ENCODE measurements around the gene PPP1R3F. TPM values are rescaled to one million over a fixed set of nuclear protein-coding genes. Genes with fewer than 3 reads are reported as not detected.

Gene PPP1R3F
- total RNA-seq, 4 donors from 2014 or later: 4.2 to 10.7 (median 8.0) TPM

DNA sequence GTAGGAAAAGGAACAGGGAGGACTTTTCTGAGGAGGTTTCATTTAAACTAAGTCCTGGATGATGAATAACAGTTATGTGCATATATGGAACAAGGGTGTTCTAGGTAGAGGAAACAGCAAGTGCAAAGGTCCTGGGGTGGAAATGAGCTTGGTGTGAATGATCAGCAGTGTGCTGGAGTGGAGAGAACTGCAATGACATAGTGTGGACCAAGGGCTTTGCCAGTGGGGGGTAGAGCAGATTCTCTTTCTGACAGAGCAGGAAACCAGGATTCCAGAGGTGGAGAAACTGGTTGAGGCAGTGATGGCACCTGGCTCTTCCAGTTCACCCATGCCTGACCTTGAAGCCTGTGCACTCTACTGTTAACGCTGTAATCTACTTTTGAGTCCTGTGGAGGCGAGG, 1.7 kb downstream of the PPP1R3F start:
- TF ChIP-seq POLR2A (IDR thresholded peaks at IDR 0.05): no peak
- TF ChIP-seq, protein P1, sequence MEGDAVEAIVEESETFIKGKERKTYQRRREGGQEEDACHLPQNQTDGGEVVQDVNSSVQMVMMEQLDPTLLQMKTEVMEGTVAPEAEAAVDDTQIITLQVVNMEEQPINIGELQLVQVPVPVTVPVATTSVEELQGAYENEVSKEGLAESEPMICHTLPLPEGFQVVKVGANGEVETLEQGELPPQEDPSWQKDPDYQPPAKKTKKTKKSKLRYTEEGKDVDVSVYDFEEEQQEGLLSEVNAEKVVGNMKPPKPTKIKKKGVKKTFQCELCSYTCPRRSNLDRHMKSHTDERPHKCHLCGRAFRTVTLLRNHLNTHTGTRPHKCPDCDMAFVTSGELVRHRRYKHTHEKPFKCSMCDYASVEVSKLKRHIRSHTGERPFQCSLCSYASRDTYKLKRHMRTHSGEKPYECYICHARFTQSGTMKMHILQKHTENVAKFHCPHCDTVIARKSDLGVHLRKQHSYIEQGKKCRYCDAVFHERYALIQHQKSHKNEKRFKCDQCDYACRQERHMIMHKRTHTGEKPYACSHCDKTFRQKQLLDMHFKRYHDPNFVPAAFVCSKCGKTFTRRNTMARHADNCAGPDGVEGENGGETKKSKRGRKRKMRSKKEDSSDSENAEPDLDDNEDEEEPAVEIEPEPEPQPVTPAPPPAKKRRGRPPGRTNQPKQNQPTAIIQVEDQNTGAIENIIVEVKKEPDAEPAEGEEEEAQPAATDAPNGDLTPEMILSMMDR (IDR thresholded peaks at IDR 0.05): no peak
- WGBS, 2 donors: 56% methylated on average over 2 of the region's 2 CpGs; no CpG with 5 or more reads in 1 of the 2 donors
- intact Hi-C loops (cut with DNase I): no loop called here
- Histone ChIP-seq H3K27me3 (no peaks in the 10 kb centered on the region), H3K4me3 (peak overlapping the region in 3 of 4 donors; percentile 58 to 81 (median 76)), H3K27ac (peak overlapping the region; percentile 55 to 96 (median 92)), H3K9me3 (no peaks in the 10 kb centered on the region), H3K4me1 (peaks cover 18 to 53% (median 25%) of the 10 kb centered on the region in 3 donors), H3K36me3 (peaks cover 0 to 10% (median 0%) of the 10 kb centered on the region in 3 donors)
- no peak for DNase-seq

DNA sequence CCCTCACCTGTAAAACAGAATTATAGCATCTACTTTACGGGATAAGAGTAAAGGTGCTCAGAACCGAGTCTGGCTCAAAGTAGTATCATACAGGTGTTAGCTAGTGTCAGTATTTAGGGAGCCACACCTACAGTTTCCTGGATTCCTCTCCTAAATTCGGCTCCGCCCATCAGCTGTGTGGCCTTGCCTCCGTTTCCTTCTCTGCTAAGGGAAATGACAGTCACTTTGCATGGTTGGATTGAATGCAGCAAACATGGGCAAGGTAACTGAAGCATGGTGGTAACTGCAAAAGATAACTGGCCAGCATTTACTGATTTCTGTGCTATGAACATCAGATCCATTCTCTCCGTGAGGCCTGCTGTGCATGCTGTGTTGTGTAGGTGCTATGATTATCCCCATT, 2.8 kb downstream of the PPP1R3F start:
- Histone ChIP-seq H3K9me3 (no peaks in the 10 kb centered on the region), H3K27me3 (no peaks in the 10 kb centered on the region), H3K4me1 (peaks cover 18 to 64% (median 30%) of the 10 kb centered on the region in 3 donors), H3K4me3 (peak overlapping the region in 1 of 4 donors; percentile 18), H3K27ac (peak overlapping the region in 3 of 4 donors; percentile 67 to 96 (median 90)), H3K36me3 (peaks cover 0 to 10% (median 0%) of the 10 kb centered on the region in 3 donors)
- TF ChIP-seq, protein P1 (IDR thresholded peaks at IDR 0.05): no peak
- no peak for TF ChIP-seq POLR2A (IDR thresholded peaks at IDR 0.05)
- no peak for DNase-seq
- intact Hi-C loops (cut with DNase I): no loop called here
- WGBS, 2 donors: 44% methylated on average over 6 of the region's 6 CpGs; no CpG with 5 or more reads in 1 of the 2 donors

DNA sequence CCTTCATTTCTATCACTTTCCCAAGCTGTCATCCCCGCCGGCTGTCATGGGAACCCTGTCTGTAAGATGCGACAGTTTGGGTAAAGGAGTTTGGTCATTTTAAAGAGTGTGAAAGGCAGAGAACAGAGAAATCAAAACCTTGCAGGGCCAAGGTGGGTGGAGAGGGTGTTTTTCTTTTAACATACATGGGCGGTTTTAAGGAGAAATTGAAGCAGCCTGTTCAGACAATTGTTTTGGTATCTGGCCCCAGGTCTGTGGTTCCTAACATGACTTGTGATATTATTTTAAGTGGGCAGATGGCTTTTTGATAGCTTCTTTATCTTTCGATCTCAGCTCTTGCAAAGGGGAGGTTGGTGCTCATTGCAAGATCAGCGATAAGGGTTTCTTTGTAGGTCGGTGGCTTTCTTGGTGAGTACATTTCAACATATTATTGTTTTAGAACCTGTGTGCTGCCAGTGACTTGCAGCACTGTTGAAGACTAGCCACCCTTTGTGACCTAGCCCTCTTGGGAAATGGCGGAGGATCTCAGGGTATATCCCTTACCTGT, 3.7 kb downstream of the PPP1R3F start:
- Histone ChIP-seq H3K27ac (no peak overlapping the region), H3K9me3 (no peaks in the 10 kb centered on the region), H3K36me3 (peaks cover 0 to 10% (median 0%) of the 10 kb centered on the region in 3 donors), H3K4me1 (peaks cover 18 to 67% (median 29%) of the 10 kb centered on the region in 3 donors), H3K4me3 (no peak overlapping the region), H3K27me3 (no peaks in the 10 kb centered on the region)
- 75 to 77% methylated on average over 4 to 7 of the region's 8 CpGs for WGBS, 2 donors
- no peak for DNase-seq
- intact Hi-C loops (cut with DNase I): no loop called here
- TF ChIP-seq, protein P1 (IDR thresholded peaks at IDR 0.05): no peak
- no peak for TF ChIP-seq POLR2A (IDR thresholded peaks at IDR 0.05)

DNA sequence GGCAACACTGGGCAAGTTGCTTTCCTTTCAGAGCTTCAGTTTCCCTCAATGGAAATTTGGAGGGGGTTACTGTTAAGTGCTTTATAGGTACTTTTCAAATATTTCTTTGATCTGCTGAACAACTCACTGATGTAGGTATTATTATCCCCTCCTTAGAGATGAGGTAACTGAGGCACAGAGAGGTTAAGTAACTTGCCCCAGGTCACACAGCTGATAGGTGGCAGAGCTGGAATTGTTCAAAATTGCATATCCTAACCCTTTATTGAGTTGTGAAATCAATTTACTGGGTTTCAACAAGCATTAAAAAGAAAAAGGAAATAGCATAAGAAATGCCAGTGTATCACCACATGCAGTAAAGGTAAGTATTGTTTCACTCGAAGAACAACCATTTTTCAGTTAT, 6.6 kb downstream of the PPP1R3F start:
- 36 to 54% methylated on average over 1 of the region's 1 CpG for WGBS, 2 donors
- TF ChIP-seq, protein P1 (IDR thresholded peaks at IDR 0.05): no peak
- TF ChIP-seq POLR2A (IDR thresholded peaks at IDR 0.05): no peak
- Histone ChIP-seq H3K27me3 (no peaks in the 10 kb centered on the region), H3K27ac (no peak overlapping the region), H3K36me3 (peaks cover 0 to 10% (median 0%) of the 10 kb centered on the region in 3 donors), H3K4me1 (peaks cover 12 to 55% (median 24%) of the 10 kb centered on the region in 3 donors), H3K4me3 (no peak overlapping the region), H3K9me3 (no peaks in the 10 kb centered on the region)
- intact Hi-C loops (cut with DNase I): no loop called here
- DNase-seq: no peak

DNA sequence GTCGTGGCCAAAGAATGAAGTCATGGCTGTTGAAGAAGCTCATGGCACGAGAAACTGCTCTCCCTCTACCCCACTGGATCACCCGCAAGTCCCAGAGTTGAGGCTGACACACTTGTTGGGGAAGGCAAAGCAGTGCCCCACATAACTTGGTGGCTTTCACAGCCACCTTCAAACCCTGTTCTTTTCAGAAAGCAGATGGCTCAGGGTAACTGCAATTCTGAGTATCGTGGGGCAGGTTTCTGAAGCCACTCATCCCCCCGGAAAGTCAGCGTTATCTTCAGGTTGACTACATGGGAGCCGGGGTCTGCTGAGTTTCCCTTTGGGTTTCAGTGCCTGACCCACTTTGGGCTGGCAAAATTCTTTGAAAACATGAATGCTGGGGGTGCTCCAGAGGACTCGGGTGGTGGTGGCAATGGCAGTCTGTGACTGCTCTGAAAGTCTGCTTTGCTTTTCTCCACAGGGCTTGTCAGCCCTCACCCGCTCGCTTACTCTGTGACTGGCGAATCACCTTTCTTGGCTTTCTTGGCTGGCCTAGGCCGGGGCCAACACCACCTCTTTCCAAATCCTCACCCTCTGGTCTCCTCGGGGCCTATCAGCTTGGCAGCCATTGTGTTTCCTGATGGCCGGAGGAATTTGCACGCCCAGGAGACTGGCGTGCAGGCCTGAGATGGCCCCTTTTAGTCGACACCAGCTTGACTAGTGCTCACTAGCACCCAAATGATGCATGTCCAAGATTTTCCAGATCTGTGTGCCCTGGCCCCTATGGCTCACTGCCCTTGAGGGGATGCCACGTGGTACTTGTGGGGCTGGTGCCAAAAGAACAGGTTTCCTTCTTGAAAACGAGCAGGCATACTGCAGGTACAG, 7.3 kb downstream of the PPP1R3F start:
- H3K4me1 ChIP-seq: peaks cover 6 to 48% (median 18%) of the 10 kb centered on the region in 3 donors
- 21 to 60% methylated on average over 3 to 15 of the region's 19 CpGs for WGBS, 2 donors
- no peaks in the 10 kb centered on the region for H3K9me3 ChIP-seq
- intact Hi-C loops (cut with DNase I): no loop called here
- peaks cover 0 to 10% (median 0%) of the 10 kb centered on the region in 3 donors for H3K36me3 ChIP-seq
- TF ChIP-seq, protein P1 (IDR thresholded peaks at IDR 0.05): no peak
- TF ChIP-seq POLR2A (IDR thresholded peaks at IDR 0.05): no peak
- no peak for DNase-seq
- no peak overlapping the region for H3K27ac ChIP-seq
- H3K4me3 ChIP-seq: no peak overlapping the region
- no peaks in the 10 kb centered on the region for H3K27me3 ChIP-seq

Data from esophagus squamous epithelium (tissue), 5 donors.